Anterior cingulate cortex (tissue), 58 donors: ENCODE measurements around the gene ECHS1.
"Not testable (repeated sequence)": the region's sequence is repeated elsewhere in the genome, so short reads cannot be mapped to it uniquely, and the experiment has no call there.

Source experiments
- DNase-seq, 58 donors: peaks; one replicate each; lab custom pipeline; 2025; lab: John Stamatoyannopoulos, UW

The ECHS1 gene

DNA sequence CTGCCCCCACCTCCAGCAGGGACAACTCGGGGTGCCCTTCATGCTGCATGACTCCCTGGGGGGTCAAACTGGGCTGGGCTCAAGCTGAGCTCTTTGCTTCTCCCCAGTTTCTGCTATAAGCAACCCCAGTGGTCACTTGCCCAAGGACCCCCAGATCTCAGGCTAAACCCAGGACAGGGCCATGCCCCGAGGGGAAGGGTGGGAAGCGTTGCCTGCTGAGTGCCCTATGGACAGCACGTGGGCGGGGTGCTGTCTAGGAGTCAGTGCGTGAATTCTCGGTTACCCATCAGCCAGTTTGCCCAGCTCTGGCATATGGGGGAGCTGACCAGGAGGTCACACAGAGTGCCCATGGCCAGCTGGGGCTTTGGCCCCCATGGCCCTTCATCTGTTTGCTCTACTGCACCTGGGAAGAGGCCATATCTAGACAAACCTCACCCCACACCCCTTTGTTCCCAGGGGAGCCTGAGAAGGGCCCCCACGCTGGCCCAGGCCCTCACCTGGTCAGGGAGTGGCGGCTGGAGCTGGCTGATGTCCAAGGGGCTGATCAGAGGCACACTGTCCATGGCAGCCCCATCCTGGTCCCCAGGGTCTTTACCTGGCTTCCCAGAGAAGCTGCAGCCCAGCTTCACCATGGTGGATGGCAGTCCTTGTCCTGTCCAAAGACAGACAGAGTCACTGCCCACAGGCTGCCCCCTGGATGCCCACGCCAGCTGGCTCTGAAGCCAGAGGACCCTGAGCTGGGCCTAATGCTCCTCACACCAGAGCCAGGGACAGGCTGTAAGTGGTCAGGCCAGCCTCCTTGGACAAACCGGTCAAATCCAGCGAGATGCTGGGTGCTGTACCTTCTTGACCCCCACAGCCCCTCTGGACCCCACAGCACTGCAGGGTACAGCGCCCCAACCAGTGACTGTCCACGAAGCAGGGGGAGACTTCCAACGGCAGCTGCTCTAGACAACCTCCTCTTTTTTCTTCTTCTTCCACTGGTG lies 44.5 kb downstream of the ECHS1 start:
- no peak for DNase-seq

DNA sequence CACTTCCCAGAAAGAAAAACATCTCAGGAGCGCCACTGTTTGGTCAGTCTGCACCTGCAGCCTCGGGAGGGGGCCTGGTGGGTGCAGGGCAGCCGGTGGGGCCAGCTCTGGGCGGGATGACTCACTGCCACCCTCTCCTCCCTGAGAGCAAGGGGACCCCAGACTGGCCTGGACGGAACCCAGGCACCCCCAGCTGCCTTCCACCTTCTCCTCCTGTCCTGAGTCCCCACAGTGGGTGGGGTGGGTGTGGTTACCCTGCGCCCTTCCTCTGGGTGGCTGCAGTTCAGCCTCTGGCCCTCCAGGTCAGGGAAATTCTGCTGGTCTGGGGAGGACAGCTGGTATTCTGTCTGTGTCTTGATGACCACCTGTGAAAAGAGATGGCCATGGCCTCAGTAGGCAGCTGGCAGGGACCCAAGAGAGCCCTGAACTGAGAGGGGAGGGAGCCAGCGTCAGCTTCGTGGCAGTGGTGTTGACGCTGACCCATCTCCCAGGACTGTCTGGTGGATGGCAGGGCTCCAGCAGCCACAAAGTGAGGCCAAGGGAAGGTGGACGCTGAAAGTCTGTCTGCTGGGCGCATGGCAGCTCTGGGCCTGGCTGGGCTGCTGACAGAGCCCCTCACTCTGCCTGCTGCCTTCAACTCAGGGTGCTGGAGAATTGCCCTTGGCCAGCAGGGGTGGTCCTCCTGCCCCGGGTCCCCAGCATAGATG lies 45.4 kb downstream of the ECHS1 start:
- DNase-seq: no peak

DNA sequence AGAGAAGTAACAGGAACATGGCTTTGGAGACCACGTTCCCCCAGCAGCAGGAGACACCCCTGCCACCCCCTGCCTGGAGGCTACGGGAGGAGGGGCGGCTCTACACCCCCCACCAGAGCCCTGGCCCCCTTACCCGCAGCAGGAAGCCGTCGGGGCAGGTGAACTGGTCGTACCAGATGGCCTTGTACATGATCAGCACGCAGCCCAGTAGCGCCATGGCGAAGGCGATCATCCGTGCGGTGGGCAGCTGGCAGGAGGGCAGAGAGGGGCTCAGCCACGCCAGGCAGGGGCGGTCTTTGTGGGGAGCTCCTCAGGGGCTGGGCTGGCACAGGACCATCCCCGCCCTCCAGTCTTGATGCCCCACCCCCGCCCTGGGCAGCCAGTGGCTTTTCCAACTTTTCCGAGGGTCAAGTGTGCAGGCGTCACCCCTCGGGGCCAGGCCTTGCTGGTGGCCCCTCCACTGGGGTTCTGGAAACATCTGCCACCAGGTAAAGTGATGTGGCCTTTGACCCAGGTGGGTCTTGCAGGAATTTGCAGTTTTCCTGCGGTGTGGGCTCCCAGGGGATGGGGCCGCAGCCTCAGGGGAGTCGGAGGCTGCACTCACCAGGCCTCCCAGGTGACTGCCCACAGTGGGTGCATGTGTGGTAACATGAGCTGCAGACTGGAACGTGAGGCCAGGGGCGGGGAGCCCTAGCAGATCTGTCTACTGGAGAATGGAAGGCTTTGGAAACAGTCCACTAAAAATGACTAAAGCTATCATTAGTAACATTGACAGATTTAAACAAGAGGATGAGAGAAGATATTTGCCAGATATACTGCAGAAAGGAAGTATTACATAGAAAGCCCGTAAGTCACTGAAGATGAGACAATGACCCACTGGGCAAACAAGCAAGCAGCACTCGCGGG lies 46.2 kb downstream of the ECHS1 start:
- peak in 1 of 58 donors; percentile 14 for DNase-seq

DNA sequence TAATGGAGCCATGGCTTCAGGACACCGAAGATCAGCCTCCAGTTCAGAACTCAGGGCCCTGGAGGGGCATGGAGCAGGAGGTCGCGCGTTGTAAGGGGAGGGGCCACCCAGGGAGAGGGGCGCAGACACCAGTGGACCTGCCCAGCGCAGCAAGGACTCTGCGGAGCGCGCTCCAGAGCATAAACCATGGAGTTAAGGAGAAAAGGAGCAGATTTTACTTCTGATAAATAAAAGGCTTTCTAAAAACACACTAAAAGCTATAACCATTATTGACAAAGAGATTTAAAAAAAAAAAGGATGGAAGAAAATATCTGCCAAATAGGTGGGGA lies 47.0 kb downstream of the ECHS1 start:
- DNase-seq: no peak

DNA sequence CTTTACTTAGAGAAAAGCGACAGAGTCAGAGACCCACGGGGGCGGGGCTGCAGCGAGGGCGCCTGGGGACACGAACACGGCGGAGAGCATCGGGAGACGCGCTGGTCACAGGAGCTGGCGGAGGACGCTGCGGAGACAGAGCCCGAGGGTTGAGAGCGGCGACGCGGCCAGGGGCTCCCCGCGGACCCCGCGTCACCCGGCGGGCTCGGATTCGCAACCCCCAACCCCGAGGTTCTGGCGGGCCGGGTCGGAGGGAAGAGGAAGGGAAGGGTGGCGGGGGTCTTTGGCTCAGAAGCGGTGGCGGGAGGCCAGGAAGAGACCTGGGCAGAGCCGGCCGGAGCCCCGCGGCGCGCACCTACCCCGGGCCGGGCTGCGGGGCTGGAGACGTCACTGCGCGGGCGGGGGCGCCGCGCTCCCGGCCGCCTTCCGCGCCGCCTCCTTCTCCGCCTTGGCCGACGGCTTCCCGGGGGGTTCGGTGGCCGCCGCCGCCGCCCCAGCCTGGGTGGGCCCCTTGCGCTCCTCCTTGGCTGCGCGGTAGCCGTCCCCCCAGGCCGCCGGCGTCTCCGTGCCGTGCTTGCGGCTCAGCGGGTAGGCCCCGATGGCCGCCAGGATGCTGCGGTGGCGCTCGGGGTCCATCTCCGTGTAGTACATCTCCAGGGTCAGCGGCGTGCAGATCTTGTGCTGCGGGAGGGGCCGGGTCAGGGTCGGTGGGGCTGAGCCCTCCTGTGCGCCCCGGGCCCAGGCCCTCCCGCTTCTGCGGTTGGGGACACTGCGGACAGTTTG lies 47.5 kb downstream of the ECHS1 start:
- DNase-seq: no peak

DNA sequence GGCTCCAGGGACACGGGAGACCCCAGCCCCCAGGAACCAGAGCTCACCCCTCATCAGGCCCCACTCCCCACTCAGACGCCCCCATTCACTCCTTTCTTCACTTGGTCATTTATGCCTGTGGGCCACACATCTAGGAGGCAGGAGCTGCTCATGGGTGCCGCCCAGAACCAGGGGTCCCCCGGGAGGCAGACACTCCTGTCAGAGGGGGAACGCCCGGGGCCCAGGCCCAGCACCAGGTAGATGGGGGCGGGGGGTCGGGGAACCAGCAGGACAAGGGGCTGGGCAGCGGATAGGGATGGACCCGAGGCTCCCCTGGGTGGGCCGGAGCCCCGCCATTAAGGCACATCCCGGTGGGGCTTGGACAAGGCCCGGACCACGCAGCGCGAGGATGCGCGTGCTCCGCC lies 48.3 kb downstream of the ECHS1 start:
- no peak for DNase-seq

DNA sequence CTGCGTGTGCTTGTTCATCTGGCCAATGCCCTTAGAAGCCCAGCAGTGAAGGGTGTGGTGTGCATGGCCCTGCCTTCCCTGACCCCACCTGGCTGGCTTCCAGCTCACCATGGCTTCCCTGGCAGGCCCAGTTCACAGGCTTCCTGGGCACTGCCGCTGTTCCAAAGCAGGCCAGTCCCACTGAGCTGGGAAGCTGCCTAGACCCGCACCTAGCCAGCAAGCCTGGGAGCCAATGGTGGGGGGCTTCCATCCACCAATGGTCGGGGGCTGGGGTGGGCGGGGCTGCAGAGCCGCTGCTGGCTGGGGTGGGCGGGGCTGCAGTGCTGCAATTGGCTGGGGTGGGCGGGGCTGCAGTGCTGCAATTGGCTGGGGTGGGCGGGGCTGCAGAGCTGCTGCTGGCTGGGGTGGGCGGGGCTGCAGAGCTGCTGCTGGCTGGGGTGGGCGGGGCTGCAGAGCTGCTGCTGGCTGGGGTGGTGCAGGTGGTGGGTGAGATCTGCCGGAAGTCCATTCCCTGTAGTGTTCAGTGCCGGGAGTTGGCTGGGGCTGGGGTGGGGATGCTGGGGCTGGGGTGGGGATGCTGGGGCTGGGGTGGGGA lies 48.9 kb downstream of the ECHS1 start:
- DNase-seq: peak in 26 of 58 donors; percentile 18 to 79 (median 44)

DNA sequence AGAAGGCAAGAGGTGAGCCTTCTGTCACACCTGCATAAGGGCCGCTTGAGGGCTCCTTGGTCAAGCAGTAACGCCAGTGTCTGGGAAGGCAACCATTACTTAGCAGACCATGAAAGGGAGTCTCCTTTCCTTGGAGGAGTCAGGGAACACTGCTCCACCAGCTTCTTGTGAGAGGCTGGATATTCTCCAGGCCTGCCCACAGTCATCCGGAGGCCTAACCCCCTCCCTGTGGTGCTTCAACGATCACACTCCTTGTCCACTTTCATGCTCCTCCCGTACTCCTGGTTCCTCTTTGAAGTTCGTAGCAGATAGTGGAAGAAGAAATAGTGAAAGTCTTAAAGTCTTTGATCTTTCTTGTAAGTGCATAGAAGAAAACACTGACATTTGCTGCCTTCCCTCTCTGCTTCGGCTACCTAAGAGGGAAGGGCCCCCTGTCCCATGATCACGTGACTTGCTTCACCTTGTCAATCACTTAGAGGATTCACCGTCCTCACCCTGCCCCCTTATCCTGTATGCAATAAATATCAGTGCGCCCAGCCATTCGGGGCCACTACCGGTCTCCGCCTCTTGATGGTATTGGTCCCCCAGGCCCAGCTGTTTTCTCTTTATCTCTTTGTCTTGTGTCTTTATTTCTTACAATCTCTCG lies 51.0 kb downstream of the ECHS1 start:
- not testable (repeated sequence) for DNase-seq

DNA sequence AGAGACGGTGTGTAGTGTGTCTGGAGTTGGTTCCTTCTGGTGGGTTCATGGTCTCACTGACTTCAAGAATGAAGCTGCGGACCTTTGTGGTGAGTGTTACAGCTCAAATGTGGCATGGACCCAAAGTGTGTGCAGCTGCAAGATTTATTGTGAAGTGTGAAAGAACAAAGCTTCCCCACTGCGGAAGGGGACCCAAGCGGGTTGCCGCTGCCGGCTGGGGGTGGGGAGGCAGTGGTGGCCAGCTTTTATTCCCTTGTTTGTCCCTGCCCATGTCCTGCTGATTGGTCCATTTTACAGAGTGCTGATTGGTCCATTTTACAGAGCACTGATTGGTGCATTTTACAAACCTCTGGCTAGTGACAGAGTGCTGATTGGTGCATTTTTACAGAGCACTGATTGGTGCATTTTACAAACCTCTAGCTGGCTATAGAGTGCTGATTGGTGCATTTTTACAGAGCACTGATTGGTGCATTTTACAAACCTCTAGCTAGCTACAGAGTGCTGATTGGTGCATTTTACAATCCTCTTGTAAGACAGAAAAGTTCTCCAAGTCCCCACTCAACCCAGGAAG lies 52.2 kb downstream of the ECHS1 start:
- DNase-seq: not testable (repeated sequence)

DNA sequence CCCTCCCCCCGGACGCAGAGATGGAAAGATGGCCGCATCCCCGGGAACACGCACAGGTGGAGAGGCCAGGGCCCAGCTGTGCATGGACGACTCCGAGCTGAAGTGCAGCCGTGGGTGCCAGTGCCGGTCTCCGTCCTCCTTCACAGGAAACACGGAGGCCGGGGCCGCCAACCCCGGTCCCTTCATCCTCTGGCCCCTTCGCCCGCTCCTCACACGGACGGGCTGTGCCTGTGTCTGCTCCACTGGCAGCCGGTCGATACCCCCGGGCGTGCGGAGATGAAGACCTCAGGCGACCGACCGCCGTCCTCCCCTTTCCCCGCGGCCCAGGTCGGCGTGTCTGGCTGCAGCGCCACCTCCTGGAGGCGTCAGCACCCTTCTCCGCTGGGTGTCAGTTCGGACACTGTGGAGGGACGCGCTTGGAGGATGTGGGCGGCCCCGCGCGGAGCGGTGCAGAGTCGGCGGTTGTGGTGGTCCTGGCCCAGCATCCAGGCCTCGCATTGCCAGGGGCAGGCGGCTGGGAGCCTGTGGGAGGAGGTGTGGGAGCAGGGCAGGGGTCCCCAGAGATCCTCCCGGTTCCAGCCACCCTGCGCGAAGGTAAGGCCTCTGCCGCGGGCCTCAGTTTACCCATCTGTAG lies 54.5 kb downstream of the ECHS1 start:
- DNase-seq: peak in 20 of 58 donors; percentile 9 to 66 (median 28)

DNA sequence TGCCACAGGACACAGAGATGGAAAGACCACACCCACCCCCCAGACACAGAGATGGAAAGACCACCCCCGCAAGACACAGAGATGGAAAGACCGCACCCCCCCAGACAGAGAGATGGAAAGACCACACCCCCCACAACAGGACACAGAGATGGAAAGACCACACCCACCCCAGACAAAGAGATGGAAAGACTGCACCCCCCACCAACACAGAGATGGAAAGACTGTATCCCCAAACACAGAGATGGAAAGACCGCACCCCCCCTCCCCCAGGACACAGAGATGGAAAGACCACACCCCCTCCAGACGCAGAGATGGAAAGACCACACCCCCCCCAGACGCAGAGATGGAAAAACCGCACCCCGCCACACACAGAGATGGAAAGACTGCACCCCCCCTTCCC lies 56.4 kb downstream of the ECHS1 start:
- no peak for DNase-seq

DNA sequence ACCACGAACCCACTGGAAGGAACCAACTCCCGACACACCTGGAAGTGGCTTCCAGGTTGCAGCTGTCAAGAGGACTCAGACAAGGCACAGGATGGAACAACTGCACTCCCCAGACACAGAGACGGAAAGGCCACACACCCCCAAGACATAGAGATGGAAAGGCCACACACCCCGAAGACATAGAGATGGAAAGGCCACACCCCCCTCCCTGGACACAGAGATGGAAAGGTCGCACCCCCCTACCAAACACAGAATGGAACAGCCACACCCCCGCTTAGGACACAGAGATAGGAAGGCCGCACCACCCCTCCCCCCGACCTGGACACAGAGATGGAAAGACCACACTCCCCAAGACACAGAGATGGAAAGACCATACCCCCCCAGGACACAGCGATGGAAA lies 56.9 kb downstream of the ECHS1 start:
- no peak for DNase-seq

DNA sequence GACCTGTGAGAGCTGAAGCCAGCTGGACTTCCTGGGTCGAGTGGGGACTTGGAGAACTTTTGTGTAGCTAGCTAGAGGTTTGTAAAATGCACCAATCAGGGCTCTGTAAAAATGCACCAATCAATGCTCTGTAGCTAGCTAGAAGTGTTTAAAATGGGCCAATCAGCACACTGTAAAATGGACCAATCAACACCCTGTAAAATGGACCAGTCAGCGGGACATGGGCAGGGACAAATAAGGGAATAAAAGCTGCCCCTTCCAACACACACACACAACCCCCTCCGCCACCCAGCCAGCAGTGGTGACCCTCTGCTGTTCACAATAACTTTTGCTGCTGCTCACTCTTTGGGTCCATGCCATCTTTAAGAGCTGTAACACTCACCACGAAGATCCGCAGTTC lies 57.3 kb downstream of the ECHS1 start:
- no peak for DNase-seq

DNA sequence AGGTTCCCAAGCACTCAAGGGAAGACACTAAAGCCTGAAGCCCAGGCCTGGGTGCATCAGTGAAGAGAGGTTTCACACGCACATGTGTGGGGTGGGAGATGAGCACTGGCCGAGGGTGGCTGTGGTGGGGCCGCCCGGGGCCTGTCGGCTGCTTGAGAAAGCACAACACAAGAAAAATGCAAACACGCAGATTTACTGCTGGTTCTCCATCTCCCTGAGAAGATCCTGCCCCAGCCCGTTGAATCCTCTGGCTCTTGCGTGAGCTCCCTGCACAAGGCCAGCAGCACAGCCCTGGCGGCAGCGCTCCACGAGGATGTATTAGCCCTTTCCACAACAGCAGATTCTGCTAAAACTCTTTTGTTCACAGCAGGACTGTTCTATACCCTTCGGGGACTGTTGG lies 58.2 kb downstream of the ECHS1 start:
- no peak for DNase-seq

DNA sequence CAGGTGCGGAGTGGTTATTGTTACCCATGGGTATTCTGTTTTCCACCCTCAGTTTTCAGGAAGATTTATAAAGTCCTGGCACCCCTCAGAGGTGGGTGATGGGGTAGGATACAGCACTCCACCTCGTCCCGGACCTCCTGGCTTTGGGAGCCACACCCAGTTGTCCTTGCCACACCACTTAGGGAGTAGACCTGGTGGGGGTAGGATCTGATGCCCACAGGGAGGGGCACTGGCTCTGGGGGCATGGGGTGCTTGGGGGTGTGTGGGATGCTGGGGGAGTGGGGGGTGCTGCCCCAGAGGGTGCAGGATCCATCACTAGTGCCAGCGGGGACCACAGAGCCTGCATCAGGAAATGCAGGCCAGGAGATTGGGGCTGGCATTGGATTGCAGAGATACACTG lies 60.0 kb downstream of the ECHS1 start:
- DNase-seq: no peak

DNA sequence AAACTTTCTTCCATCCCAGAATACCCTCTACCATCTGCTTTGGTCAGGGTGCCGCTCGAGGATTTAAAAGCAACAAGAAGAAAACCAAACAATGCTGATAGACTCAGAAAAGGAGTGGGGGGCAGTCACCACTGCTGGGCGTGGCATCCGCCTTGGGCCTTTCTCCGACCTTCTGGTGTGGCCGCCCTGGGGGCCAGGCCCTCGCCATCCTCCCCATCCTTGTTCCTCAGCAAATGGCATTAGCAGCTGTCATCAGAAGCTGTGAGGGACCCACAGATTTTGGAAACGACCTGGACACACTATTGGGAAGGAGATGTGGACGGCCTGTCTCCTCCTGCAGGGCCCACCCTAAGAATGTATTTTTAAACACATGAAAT lies 60.4 kb downstream of the ECHS1 start:
- DNase-seq: no peak
